ENCODE measurements around the gene EWSR1.

- TF ChIP-seq POLR2A (IDR thresholded peaks at IDR 0.05; ENCODE audit: low read depth, low read length) = no peak
- no peak for TF ChIP-seq CTCF (IDR thresholded peaks at IDR 0.05; ENCODE audit: extremely low read depth in 1 of 2, insufficient read depth in 1 of 2, low read depth in 1 of 2, low read length in 2 of 2)
- no peak for TF ChIP-seq POLR2AphosphoS5 (IDR thresholded peaks at IDR 0.05; ENCODE audit: insufficient read depth, low read depth, low read length)
- TF ChIP-seq JUN (IDR thresholded peaks at IDR 0.05; ENCODE audit: borderline replicate concordance, insufficient read depth, insufficient read length, low read depth) = no peak
- TF ChIP-seq EZH2 (IDR thresholded peaks at IDR 0.05; ENCODE audit: borderline replicate concordance, low read depth, low read length, severe bottlenecking) = no peak
- no peak for TF ChIP-seq MYC (IDR thresholded peaks at IDR 0.05; ENCODE audit: low read depth, low read length)
- TF ChIP-seq MAX (IDR thresholded peaks at IDR 0.05; ENCODE audit: insufficient read depth, insufficient read length) = no peak
- TF ChIP-seq GATA2 (IDR thresholded peaks at IDR 0.05; ENCODE audit: insufficient read depth, insufficient read length, low read depth, low read length) = no peak
Measured at GRCh38 chr22:29336751-29337490, 68.9 kb downstream of the EWSR1 start.

All from endothelial cell of umbilical vein (primary cell).